Stimulated activated CD8-positive, alpha-beta memory T cell treated with anti-CD3 and anti-CD28 coated beads, Interleukin-15, amount 100 ng/mL, for 48 hours (primary cell): ENCODE data around the gene CMYA5.
"Not testable (repeated sequence)": the region's sequence is repeated elsewhere in the genome, so short reads cannot be mapped to it uniquely, and the experiment has no call there.

Source experiments
- DNase-seq, 2 donors: peaks; one replicate each; pipeline ENCODE4 v3.0.0-alpha.2; 2020; ENCODE audit warnings: low read depth in 2 of 2

The CMYA5 gene

DNA sequence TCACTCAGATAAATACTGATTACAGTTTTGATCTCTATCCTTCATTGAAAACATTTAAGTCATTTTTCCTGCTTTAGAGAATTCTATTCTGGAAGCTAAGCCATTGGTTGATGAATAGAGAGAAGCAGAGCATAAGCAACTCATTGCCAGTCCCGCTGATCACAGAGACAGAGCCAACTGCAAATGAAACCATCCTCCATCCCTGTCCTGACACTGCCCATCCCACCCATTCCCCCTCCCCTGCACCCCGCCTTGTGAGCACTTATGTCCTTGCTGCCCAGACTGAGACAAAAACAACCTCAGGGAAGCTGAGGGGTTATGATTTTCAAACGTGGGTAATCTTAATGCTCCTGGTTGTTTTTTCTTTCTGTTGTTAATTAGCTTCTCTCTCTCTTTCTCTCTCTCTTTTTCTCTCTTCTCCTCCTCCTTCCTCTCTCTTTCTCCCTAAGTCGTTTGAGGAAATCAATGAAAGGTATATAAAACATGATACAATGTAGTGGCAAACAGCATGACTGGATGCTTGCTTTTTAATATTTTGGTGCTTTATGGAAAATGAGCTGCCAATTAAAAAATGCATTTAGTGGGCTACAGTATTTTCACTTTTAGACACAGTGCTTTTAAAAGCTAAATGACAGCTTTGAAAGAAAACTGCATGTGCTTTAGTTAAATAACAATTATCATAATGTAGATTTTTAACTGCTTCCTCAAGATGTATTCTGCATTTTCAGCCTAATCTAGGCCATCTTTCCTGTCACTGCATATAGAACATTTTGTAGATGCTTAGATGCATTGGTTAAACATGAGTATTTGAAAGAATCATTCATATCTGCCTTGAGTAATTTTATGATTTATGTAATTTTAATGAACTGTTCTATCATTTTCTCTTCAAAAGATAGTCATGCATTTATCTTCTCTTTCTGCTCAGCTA is 57.3 kb downstream of the CMYA5 start:
- DNase-seq, result no peak

DNA sequence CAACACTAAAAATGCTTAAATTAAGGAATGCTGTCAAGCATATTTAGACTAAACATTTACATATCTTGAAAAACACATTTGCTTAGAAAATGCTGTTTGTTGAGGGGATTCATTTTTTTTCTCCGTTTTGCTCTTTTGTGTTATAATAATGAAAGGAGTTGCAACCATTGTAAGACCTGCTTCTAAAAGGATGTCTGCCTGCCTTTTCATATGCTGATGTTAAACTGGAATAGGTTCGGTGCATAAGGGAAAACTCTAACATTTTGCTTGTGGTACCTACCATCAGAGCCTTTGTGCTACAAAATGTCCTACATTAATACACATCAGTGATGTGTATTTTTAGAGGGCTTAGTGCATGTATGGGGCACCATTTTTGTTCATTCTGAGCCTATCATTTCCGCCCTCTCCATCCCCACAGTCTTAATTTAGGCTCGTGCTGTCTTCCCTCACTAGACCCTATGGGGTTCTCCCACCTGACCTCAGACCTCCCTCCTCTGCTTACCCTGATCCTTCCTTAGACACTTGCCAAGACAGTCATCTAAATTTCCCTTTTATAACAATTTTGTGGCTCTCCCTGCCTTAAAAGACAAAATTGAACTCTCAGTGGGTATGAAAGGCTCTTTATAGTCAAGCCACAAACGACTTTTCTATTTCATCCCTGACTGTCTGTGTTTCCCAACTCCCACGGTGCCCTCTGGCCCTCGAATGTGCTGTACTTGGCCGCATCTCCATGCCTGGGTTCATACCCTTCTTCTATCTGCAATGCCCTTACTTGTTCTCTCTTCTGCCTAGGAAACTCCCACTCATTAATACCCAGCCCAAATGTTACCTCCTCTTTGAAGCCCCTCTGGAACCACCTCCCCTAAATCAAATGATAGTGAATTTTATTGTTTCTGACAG is 61.2 kb downstream of the CMYA5 start:
- no peak for DNase-seq

DNA sequence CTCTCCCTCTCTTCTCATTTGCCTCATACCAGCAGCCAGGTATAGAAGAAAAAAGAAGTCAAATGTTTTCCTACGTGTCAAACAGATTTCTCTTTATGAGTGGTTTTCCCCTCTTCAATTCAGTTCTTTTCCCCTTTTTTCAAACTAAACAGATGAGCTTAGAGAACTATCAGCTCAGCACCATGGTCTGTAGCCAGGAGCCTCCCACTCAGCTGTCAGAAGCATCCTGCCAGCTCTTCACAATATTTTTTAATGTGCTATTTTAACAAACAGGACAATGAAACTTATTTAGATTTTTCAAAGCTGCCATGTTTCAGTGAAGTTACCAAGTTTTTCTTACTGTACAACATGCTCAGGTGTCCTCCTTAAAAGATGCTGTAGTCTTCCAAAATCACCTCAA is 63.5 kb downstream of the CMYA5 start:
- DNase-seq, result no peak

DNA sequence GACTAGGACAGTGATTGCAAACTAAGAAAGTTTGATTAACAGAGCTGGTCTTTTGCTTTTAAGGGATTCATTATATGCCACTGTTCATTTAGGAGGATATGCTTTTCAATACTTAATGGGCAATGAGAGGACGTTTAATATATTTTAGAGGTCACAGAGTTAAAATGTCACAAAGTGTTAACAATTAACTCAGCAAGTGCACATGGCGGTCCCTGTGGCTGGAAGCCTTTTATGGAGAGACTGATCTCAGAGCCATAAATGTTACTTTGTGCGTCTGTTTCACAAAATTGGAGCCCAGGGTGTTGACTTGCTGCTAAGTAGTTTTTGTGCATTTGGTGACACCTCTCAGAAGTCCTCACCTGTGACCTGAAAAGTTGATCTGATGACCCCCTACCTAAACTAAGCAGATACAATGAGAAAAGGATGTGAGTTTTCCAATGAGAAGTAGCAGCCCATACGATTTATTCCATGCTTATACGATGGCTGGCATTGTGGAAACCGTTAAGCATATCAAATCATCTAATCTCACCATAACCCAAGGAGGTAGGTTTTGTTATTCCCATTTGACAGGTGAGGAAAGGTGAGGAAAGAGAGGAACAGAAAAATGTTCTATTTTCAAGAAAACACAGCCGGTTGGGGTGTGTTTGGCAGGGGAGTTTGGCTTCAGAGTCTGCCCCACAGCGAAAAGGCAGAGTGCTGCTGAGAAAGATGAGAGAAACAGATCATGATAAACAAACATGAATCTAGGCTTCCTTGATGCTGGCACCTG is 64.4 kb downstream of the CMYA5 start:
- no peak for DNase-seq

DNA sequence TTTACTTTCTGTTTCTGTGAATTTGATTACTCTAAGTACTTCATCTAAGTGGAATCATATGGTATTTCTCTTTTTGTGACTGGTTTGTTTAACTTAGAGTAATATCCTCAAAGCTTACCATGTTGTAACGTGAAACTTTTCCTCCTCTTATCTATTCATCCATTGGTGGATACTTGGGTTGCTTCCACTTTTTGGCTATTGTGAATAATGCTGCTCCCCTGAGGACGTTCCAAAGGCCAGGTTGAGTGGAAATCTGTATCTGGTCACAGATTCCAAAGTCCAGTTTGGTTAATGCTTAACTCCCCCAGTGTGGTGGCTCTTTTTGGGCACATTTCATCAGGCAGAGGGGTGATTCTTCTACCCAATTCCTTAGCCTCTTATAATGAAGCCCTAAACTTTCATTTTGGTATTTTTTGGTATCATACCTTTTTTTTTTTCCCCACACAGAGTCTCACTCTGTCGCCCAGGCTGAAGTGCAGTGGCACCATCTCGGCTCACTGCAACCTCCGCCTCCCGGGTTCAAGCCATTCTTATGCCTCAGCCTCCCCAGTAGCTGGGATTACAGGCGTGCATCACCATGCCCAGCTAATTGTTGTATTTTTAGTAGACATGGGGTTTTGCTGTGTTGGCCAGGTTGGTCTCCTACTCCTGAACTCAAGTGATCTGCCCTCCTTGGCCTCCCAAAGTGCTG is 65.4 kb downstream of the CMYA5 start:
- no peak for DNase-seq

DNA sequence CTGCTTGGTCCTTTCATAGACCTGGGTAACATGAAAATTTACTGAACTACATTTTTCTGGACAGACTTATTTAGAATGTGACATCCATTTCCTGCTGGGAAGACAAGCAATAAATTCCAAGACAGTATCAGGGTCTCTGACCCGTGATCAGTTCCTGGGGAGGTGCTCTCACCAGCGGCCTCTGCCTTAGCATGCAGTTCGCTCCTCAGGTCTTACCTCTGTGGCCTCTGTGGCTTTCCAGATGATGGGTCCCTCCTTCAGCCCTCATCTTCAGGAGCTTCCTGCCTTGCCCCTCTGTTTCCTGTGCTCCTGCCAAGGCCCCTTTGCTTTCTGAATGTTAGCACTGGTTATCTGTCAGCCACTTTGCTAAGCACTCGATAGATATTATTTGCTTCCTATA is 66.4 kb downstream of the CMYA5 start:
- DNase-seq, result no peak

DNA sequence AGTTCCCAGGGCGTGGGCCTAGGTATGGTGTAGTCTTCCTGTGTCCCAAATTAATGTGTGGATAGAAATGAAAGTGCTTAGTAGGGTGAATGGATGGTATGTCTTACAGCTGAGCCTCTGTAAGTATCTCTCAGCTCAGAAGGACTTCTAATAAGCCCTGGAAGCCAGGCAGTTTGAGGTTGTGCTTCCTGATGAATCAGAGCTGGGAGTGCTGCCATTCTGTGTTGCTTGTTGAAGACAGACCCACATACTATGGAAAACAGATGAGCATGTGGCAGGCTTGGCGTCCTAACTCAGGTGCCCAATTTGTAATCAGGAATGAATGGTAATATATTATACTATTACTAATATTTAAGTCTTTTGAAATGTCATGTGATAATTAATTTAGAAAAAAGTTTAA is 69.8 kb downstream of the CMYA5 start:
- no peak for DNase-seq

DNA sequence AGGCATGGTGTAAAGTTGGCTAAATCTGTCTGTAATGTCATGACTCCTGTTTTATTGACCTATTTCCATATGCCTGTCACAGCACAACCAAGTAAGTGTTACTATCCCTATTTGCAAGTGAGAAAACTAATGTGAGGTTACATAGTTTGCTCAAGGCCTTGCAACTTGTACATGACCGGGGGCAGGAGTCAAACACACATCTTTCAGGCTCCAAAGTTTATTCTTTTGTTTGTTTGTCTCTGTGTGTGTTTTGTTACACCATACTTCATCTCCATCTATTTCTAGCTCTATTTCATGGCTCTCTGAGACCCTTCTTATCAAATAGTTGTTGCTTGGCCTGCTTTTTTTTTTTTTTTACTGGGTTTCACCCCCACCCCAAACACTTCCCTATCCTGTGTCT is 70.2 kb downstream of the CMYA5 start:
- no peak for DNase-seq

DNA sequence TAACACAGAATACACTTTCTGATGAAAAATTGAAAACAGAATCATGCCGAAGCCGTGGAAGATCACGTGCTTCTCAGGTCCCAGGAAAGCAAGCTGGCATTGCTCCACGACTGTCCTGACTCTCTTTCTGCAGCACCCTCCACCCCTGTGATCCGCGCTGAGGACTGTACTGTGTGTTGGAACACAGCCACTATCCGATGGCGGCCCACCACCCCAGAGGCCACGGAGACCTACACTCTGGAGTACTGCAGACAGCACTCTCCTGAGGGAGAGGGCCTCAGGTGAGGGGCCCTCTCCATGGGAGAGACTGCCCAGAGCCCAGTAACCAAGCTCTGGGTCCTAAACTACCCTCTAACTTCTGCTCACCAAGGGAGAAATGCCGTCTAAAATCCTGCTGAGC is 73.3 kb downstream of the CMYA5 start:
- no peak for DNase-seq

DNA sequence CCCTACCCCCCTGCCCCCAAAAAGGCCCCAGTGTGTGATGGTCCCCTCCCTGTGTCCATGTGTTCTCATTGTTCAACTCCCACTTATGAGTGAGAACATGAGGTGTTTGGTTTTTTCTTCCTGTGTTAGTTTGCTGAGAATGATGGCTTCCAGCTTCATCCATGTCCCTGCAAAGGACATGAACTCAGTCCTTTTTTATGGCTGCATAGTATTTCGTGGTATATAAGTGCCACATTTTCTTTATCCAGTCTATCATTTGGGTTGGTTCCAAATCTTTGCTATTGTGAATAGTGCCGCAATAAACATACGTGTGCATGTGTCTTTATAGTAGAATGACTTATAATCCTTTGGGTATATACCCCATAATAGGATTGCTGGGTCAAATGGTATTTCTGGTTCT is 74.5 kb downstream of the CMYA5 start:
- DNase-seq, result not testable (repeated sequence)

DNA sequence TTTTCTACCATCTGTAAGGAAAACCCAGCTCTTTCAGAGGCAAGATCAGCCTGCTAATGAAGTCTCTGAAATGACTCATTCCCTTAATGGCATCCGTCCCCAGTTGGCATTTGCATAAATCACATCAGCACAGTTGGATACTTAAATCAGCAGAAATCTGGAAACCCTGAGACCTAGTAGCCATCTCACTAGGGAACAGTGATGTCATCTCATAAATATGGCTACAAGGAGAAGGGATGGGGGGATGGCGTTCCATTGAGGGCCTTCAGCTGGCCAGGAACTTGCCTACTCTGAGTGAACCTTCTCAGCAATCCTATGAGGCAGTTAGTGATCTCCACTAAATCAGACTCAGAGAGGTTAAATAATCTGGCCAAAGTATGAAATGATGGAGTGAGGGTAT is 81.8 kb downstream of the CMYA5 start:
- DNase-seq, result no peak

DNA sequence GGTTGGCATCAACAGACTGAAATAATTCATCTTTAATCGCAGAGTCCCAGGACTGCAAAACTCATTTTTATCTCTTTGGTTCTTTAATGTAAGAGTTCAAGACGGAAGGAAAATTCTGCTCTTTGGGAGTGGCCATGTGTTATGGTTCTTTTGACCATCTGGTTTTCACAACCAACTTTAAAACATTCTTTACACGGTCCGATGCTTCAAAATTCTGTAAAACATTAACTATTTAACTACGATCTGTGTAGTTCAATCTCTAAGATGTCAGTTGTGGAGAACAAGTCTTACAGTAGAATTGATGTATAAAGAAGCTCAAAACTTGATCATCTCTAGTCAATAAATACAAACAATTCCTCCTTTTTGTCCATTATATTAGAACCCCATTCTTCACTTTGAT is 83.0 kb downstream of the CMYA5 start:
- no peak for DNase-seq

DNA sequence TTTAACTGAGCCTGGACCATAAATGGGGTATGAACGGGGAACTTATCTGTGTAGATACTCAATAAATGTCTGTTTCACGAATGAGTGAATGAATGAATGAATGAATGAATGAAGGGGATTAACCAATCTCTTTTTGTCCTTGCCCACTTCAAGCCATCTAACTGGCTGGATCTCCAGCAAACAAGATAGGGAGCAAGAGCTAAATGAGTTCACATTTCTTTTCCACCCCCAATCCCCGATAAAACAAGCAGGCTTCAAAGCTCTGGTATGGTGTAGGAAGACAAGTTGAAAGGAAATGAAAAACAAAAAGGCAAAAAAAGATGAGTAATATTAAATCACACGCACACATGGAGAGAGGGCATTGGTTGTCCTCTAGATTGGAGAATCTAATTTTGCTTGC is 84.0 kb downstream of the CMYA5 start:
- DNase-seq, result no peak

DNA sequence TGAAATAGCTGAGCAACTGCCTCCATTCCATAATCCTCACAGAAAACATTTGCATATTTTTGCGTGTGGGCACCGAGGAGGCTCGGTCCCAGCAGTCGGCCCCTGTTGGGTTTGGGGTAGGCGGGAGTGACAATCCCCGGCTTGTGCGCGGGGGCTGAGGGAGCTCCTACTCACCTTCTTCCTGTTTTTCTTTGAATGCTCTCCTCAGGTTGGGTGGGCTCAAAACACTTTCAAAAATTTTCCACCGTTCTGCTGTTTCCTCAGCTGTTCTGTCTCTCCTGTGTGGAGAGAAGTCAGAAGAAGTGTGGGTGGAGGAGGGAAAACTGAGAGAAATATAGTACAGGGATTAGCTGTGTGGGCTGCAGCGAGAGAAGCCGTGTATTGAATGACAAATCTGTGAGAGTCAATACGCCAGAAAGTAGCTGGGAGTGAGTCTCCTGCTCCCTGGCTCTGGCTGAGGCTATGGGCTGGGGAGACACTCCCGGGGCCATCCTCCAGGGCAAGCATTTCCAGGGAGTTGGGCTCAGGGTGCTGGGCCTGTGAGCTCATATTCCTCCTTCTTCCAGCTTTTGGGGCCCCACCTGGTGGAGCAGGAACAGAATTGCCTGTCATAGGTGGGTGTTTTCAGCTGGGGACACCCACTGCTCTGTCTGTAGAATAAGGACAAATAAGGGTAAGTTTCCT is 84.7 kb downstream of the CMYA5 start:
- no peak for DNase-seq

DNA sequence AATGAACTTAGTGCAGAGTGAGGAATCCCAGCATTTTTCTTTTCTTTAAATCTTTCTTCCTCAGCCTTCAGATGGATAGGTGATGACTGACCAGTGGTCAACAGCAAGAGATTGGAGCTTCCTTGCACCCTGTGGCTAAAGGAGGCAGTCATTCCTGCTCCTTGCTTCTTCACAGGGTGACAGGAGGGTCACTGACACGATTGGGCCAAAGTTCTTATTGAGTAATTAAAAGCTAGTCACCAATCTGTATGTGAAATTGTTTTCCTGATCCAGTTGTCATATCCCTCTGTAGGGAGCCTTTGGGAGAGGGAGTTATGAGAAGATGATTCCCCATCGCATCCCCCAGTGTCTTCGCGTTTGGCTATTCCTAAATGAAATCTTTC is 85.2 kb downstream of the CMYA5 start:
- no peak for DNase-seq

DNA sequence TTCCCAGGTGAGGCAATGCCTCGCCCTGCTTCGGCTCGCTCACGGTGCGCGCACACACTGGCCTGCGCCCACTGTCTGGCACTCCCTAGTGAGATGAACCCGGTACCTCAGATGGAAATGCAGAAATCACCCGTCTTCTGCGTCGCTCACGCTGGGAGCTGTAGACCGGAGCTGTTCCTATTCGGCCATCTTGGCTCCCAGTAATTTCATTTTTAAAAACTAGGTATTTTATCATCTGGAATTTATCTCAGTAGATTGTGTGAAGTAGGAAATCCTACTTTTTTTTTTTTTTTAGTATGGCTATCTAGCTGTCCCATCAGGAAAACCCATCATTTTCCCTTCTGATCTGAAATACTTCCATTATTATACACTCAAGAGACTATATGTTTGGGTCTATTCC is 95.1 kb downstream of the CMYA5 start:
- DNase-seq, result not testable (repeated sequence)

DNA sequence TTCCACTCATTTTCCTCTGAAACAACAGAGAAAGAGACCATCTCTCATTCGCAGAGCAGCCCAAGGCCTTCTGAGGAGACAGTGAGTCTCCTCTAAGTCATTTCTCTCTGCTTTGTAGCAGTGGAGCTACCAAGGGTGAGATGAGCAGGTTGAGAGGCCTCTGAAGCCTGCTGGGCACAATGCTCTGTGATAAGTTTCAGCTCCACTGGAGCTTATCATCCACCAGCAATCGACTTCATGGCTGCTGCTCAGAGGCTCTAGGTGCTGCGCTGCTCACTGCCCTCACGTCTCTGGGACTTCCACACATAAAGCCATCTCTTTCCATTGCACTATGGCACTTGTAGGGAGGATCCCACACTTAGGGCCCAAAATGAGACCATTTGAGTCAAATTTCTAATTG is 96.3 kb downstream of the CMYA5 start:
- no peak for DNase-seq

DNA sequence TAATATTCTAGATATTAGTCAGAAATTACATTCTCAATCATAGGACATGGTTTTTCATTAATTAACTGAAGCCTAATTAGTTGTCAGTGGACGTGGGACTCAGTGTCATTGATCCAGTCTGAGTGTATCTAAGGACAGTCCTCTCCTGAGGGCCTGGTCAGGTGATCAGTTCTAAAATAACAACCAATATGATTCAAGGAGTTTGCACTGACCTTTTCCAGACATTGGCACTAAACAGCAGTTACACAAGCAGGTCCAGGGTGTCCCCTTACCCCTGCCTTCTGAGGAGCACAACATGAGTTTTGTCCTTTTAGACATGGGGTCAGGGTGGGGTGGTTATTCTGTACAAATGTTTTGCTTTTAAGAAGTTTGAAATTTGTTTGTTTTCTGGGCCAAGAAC is 97.8 kb downstream of the CMYA5 start:
- DNase-seq, result no peak

DNA sequence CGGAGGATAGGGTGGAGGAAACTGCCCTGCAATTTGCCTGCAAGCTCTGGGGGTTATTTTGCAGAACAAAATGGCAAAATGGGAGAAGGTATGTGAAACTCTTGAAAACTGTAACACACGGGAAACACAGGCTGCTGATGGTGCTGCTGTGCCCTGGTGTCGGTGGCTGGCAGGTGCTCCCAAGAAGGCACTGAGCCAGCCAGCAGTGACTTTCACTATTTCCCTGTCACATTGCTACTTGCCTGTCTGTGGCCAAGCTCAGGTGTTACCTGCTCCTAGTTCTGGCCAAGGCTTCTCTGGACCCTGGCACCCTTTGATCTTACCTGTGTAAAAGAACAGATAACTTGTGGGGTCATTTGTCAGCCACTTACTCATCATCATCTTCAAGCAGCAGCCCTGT is 102.2 kb downstream of the CMYA5 start:
- DNase-seq, result no peak

DNA sequence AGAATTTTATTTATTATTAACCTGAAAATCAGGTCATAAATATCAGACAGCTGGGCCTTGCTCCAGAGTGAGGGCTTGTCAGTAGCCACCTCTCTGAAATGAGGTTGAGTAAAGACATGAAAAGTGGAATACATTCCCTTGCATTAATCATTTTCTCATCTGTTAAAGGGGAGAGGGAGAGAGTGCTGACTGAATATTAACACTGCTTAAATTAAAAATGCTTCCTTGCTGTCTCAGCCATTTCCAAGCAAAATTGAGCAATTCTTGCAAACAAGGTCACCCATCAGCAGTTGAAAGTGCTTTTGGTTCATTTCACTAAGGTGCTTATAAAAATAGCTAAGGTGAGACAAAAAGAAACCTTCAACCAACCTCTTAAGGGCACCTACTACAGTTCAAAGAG is 102.8 kb downstream of the CMYA5 start:
- no peak for DNase-seq

DNA sequence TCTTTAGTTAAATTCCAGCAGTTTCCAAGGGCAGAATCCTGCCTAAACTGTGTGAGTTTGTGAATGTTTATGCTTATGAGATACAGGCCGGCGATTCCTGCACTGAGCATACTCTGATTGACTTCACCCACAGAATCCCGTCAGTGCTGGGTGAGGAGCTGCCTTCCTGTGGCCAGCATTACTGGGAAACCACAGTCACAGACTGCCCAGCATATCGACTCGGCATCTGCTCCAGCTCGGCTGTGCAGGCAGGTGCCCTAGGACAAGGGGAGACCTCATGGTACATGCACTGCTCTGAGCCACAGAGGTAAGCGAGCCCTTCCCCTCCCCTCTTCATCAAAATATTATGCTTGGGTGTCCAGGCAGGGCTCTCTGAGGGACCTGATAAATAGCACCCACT is 103.7 kb downstream of the CMYA5 start:
- no peak for DNase-seq
